ENCODE results near the gene ALDH1B1. TPM values are rescaled to one million over a fixed set of nuclear protein-coding genes. Genes with fewer than 3 reads are reported as not detected.

Gene ALDH1B1
- total and polyA plus RNA-seq, 9 of the 15 experiments (the other 6 are each of a cell fraction or from before 2014, with no cell fraction given), result 8.6 to 46.5 (median 30.8) TPM

- TF ChIP-seq UBTF (IDR thresholded peaks at IDR 0.05; ENCODE audit: borderline replicate concordance in 1 of 2, low read depth in 2 of 2, low read length in 2 of 2) (no peak), E4F1 (CRISPR knock-in tag; IDR thresholded peaks at IDR 0.05; ENCODE audit: borderline replicate concordance) (no peak), RFX5 (IDR thresholded peaks at IDR 0.05; ENCODE audit: low read depth, low read length) (no peak), ID3 (CRISPR knock-in tag; IDR thresholded peaks at IDR 0.05) (no peak), ID3 (tag; IDR thresholded peaks at IDR 0.05) (0 out of 2 replicates have a peak, but pooled peaks have one; percentile 46), ZKSCAN8 (CRISPR knock-in tag; IDR thresholded peaks at IDR 0.05) (no peak), TRIM25 (IDR thresholded peaks at IDR 0.05; ENCODE audit: borderline replicate concordance) (no peak), RCOR1 (IDR thresholded peaks at IDR 0.05; ENCODE audit: borderline replicate concordance in 1 of 2, low read depth in 2 of 2, low read length in 2 of 2) (0 out of 4 replicates have a peak, but pooled peaks of 1 of the 2 experiments have one; percentile 32), RBM25 (IDR thresholded peaks at IDR 0.05; ENCODE audit: low read depth, low read length, severe bottlenecking) (peak; percentile 90), ZFP36 (IDR thresholded peaks at IDR 0.05; ENCODE audit: low read depth, low read length, partially characterized antibody) (peak; percentile 88), SP2 (IDR thresholded peaks at IDR 0.05; ENCODE audit: extremely low read depth, low read depth, low read length, poor library complexity, severe bottlenecking) (no peak), PCBP2 (IDR thresholded peaks at IDR 0.05; ENCODE audit: low read depth, low read length, poor library complexity, severe bottlenecking) (no peak)
Measured at GRCh38 chr9:38387751-38388150, 4.8 kb upstream of the ALDH1B1 start (continued).
